Activated CD8-positive, alpha-beta memory T cell treated with anti-CD3 and anti-CD28 coated beads, Interleukin-2, amount 50 U/mL, for 24 hours (primary cell): Measurements from ENCODE around the gene NHP2.

Experiments used
- DNase-seq: peaks from one replicate; pipeline ENCODE4 v3.0.0-alpha.2; 2020; ENCODE audit errors: extremely low read depth

The NHP2 gene

GRCh38 chr5:178114325-178115135 is 39.2 kb downstream of the NHP2 start:
- DNase-seq = no peak

DNA sequence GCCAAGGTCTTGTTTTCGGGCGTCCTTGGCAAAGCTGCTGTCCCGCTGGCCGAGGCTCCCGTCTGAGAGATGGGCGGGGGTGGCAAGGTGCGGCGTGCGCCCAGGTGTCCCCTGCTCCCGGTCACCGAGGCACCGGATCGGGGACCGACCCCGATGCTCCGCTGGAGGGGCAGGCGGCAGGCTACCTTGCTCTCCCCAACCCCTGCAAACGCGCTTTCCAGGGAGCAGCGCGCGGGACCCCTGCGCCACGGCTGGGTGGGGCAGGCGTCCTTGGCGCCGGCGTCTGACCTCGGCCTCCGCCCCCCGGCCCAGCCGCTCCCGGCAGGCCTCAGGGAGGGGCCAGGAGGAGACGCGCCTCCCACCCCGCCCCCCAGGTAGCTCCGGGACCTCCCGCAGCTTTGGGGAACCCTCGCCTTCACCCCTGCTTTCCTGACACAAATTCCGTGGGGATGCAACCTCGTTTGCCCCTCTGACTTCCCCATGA is 39.8 kb downstream of the NHP2 start:
- no peak for DNase-seq

- DNase-seq = peak; percentile 49
Observed at GRCh38 chr5:178113141-178113787, 40.4 kb downstream of the NHP2 start, which contains the start of gene N4BP3. Gene N4BP3 (plus strand): TSS chr5:178113532. CDS start chr5:178119584, 6,052 bp downstream.

GRCh38 chr5:178112545-178112944 is 41.1 kb downstream of the NHP2 start:
- no peak for DNase-seq

GRCh38 chr5:178111925-178112324 is 41.8 kb downstream of the NHP2 start:
- DNase-seq = no peak

- DNase-seq = no peak
Observed at GRCh38 chr5:178110511-178110910, 43.2 kb downstream of the NHP2 start.

- no peak for DNase-seq
Observed at GRCh38 chr5:178108966-178109365, 44.7 kb downstream of the NHP2 start.

- no peak for DNase-seq
Observed at GRCh38 chr5:178108446-178108845, 45.2 kb downstream of the NHP2 start.

DNA sequence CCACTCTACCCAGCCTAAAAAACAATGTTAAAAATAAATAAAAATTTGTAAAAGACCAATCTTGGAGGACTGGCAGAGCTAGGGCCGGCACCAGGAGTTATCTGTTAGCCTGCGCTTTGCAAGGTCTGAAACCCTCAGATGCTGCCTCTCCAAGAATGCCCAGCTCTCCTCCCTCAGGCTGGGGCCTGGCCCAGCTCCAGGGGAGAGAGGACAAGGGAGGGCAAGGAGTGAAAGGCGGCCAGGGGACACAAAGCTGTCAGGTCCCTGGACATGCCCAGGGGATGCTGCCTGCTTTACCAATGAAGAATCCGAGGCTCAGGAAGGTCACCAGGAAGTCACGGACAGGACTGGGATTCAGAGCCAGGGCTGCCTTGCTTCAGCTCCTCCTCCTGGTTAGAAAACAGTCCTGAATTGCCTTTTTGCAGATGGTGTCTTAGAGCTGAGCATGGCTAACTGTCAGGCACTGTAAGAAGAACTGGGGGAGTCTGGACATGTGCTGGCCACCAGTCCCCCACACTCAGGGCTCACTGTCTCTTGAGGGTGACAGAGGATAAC is 45.9 kb downstream of the NHP2 start:
- DNase-seq = no peak

GRCh38 chr5:178106556-178107239 is 47.0 kb downstream of the NHP2 start:
- no peak for DNase-seq

- no peak for DNase-seq
Observed at GRCh38 chr5:178106086-178106485, 47.6 kb downstream of the NHP2 start.

- no peak for DNase-seq
Observed at GRCh38 chr5:178104492-178104891, 49.2 kb downstream of the NHP2 start.

DNA sequence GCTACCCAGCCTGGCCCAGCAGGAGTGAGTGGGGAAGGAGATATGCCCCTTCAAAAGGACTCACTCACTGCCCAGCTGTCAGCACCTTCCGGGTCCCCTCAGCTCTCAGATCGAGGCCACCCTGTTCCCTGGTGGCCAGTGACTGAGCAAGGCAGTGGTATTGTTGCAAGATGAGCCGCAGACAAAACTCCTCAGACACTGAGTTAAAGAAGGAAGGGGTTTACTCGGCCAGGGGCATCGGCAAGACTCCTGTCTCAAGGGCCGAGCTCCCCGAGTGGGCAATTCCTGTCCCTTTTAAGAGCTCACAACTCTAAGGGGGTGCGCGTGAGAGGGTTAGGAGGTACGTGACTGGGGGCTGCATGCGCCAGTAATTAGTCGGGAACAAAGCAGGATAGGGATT is 50.1 kb downstream of the NHP2 start:
- no peak for DNase-seq
